HepG2 (cell line): ENCODE measurements around the gene VWA3A. TPM values are rescaled to one million over a fixed set of nuclear protein-coding genes. Genes with fewer than 3 reads are reported as not detected.

Source experiments
- ATAC-seq: fragments of 200-7000 bp; cut with Tn5 transposase; 3 replicates; pipeline ENCODE4 v1.9.1; 2020; ENCODE audit warnings: mild to moderate bottlenecking, moderate library complexity
- BruUV-seq: library from RNA; stranded (reverse); fragments of 400-500 nt; replicated peaks from 2 replicates; lab custom pipeline; 2021; lab: Mats Ljungman, UMichigan
- CTCF ChIA-PET: fragments of 300-600 bp; formaldehyde crosslinking; extraction: SDS; loops from one replicate; lab custom pipeline; 2021; ENCODE audit warnings: low total read pairs, inconsistent platforms, low intra/inter-chr PET ratio; lab: Yijun Ruan, JAX
- POLR2A ChIA-PET: fragments of 350-600 bp; sonication (Branson Sonifier 250); formaldehyde crosslinking; loops from one replicate; lab custom pipeline; 2020; ENCODE audit warnings: antibody characterized with exemption, inconsistent platforms; lab: Yijun Ruan, JAX
- DNase-seq: peaks from one replicate; pipeline ENCODE4 v3.0.0-alpha.2; 2015; ENCODE audit warnings: low spot score
- FAIRE-seq: peaks from 3 replicates; lab custom pipeline; 2011; peaks lifted over from hg19 to GRCh38; lab: Jason Lieb, UNC
- H2AFZ ChIP-seq: one replicate; pipeline ENCODE4 v1.6.1; 2011; ENCODE audit warnings: low read length, inconsistent platforms
- H3K27ac ChIP-seq: fragments of 300-600 bp; 3 replicates; pipeline ENCODE4 v1.8.0; 2011; ENCODE audit warnings: mixed run types, mild to moderate bottlenecking, mixed read lengths, low read length, inconsistent platforms; ENCODE audit not compliant: insufficient read depth; ENCODE audit errors: extremely low read length
- H3K27me3 ChIP-seq, 2 experiments: fragments of 200-600 bp in 1 of 2; 2 replicates in 1 of 2; 3 replicates in 1 of 2; pipeline versions ENCODE4 v1.6.0 to v1.8.0; 2011; ENCODE audit warnings: low read length in 2 of 2, mild to moderate bottlenecking in 2 of 2, moderate library complexity in 2 of 2, inconsistent platforms in 1 of 2; ENCODE audit not compliant: insufficient read depth in 2 of 2, control insufficient read depth in 1 of 2
- H3K36me3 ChIP-seq, 2 experiments: fragments of 200-600 bp in 1 of 2; replicated peaks in 1 of 2; 2 replicates in 1 of 2; 3 replicates in 1 of 2; pipeline versions ENCODE4 v1.5.1 to v1.8.0; 2011; ENCODE audit warnings: low read length in 2 of 2, inconsistent platforms in 1 of 2; ENCODE audit not compliant: insufficient read depth in 2 of 2, control insufficient read depth in 1 of 2
- H3K4me1 ChIP-seq: 2 replicates; pipeline ENCODE4 v1.5.1; 2012; ENCODE audit warnings: low read length, inconsistent platforms; ENCODE audit not compliant: insufficient read depth
- H3K4me2 ChIP-seq: 2 replicates; pipeline ENCODE4 v1.6.0; 2011; ENCODE audit warnings: low read depth, low read length, inconsistent platforms
- H3K4me3 ChIP-seq, 3 experiments: fragments of 200-600 bp in 1 of 3; sonication (generic), shearing (Covaris generic) in 1 of 3; replicated peaks in 1 of 3; 2 replicates each; pipeline ENCODE4 v1.5.1; 2011 to 2016; ENCODE audit warnings: low read length in 3 of 3, inconsistent platforms in 2 of 3, low read depth in 2 of 3, mild to moderate bottlenecking in 2 of 3, control low read depth in 1 of 3, mixed read lengths in 1 of 3; ENCODE audit not compliant: insufficient read depth in 1 of 3
- H3K79me2 ChIP-seq: one replicate; pipeline ENCODE4 v1.6.1; 2011; ENCODE audit warnings: low read length, inconsistent platforms; ENCODE audit not compliant: insufficient read depth
- H3K9ac ChIP-seq: 2 replicates; pipeline ENCODE4 v1.6.0; 2011; ENCODE audit warnings: mild to moderate bottlenecking, low read depth, low read length, inconsistent platforms; ENCODE audit not compliant: insufficient read depth
- H3K9me3 ChIP-seq: 2 replicates; pipeline ENCODE4 v1.5.1; 2012; ENCODE audit warnings: mild to moderate bottlenecking, low read length
- H4K20me1 ChIP-seq: 2 replicates; pipeline ENCODE4 v1.6.0; 2011; ENCODE audit warnings: inconsistent platforms, mild to moderate bottlenecking, low read length, moderate library complexity; ENCODE audit not compliant: insufficient read depth
- BRCA1 ChIP-seq: sonication (generic); formaldehyde crosslinking; IDR thresholded peaks from 2 replicates; pipeline ENCODE4 v1.4.0; 2020; ENCODE audit warnings: missing genetic modification reagents
- MAFF ChIP-seq: IDR thresholded peaks from 2 replicates; pipeline ENCODE4 v1.6.1; 2011; ENCODE audit warnings: low read depth, low read length, improper control_type of control experiment
- MAFK ChIP-seq, 2 experiments: IDR thresholded peaks in 1 of 2; conservative IDR thresholded peaks in 1 of 2; 2 replicates each; pipeline ENCODE4 v1.6.1; 2011; ENCODE audit warnings: improper control_type of control experiment in 2 of 2, low read length in 2 of 2
- ZBTB40 ChIP-seq, 2 experiments: fragments of 450-650 bp in 1 of 2; sonication (generic) in 1 of 2; formaldehyde crosslinking in 1 of 2; IDR thresholded peaks; 2 replicates each; pipeline versions ENCODE4 v1.6.1 to v1.8.0; 2016 to 2022; ENCODE audit warnings: antibody characterized with exemption in 1 of 2, mild to moderate bottlenecking in 1 of 2, missing genetic modification reagents in 1 of 2
- ZNF276 ChIP-seq: sonication (generic); formaldehyde crosslinking; IDR thresholded peaks from 2 replicates; pipeline ENCODE4 v1.4.0; 2020; ENCODE audit warnings: mild to moderate bottlenecking, low read depth, missing genetic modification reagents
- WGBS: methylation state at CpG from one replicate; pipeline ENCODE4 v1.1.6; 2017; ENCODE audit warnings: low lambda C conversion rate; 5-methylcytosine and 5-hydroxymethylcytosine counted together
- in situ Hi-C: cut with HindIII; loops from 2 replicates; pipeline ENCODE4 v1.10.0; 2017; ENCODE audit warnings: low pct_unique_long_range_greater_than_20kb; ENCODE audit not compliant: extremely low pct_ligation_motif_present
- intact Hi-C: fragments of 100-400 bp; cut with micrococcal nuclease; formaldehyde crosslinking; loops from one replicate; pipeline ENCODE4 v1.10.0; 2022; ENCODE audit not compliant: unreplicated experiment
- polyA plus RNA-seq, 8 experiments: library from polyadenylated mRNA; depleted of rRNA in 3 of 8; stranded (reverse) in 7 of 8; unstranded in 1 of 8; fragments of >200 nt; fragmentation: Illumina TruSeq in 4 of 8; extraction: Trizol in 4 of 8; gene quantifications; 2 replicates each; pipeline versions ENCODE4 v1.2.1 to v1.2.3, GENCODE V29; 2011 to 2016; ENCODE audit warnings: low read depth in 4 of 8, missing spikeins in 1 of 8, mixed read lengths in 1 of 8; ENCODE audit not compliant: insufficient read depth in 1 of 8
- total RNA-seq, 5 experiments: library from RNA; depleted of rRNA; stranded (reverse); fragments of >200 nt; fragmentation: Illumina TruSeq; extraction: Trizol; gene quantifications; 2 replicates each; pipeline ENCODE4 v1.2.3, GENCODE V29; 2016; ENCODE audit warnings: low read depth in 1 of 5

VWA3A gene
- total and polyA plus RNA-seq, 2 of the 13 experiments (the other 11 are each of a cell fraction or from before 2014, with no cell fraction given): 0.03 to 0.07 TPM

GRCh38 chr16:22078656-22079055, 13.7 kb upstream of the VWA3A start:
- DNase-seq (no peak), ATAC-seq (no peak), FAIRE-seq (no peak)
- no TSS peak for BruUV-seq
- Histone ChIP-seq H3K4me1 (no peaks in the 10 kb centered on the region), H2AFZ (no peak overlapping the region), H3K4me3 (no peak overlapping the region), H3K79me2 (no peaks in the 10 kb centered on the region), H3K9me3 (no peaks in the 10 kb centered on the region), H4K20me1 (peaks cover 6% of the 10 kb centered on the region; the same call in 1 of the 2 replicates), H3K27ac (no peak overlapping the region), H3K27me3 (no peaks in the 10 kb centered on the region), H3K9ac (no peak overlapping the region), H3K4me2 (no peak overlapping the region), H3K36me3 (peaks cover 0 to 1% of the 10 kb centered on the region in 2 experiments; a peak in 3 of 5 replicates)
- in situ Hi-C loops: loop anchor here (5.0 to 25.0 kb wide), 2 partner anchors 76 to 266 kb away; partner anchors contain the start of gene PDZD9
- ChIA-PET CTCF (interaction anchor here (1.0 to 7.1 kb wide), 2 partner anchors 79 to 105 kb away, joined by 3 to 169 read pairs; partner anchors contain the start of gene PDZD9), POLR2A (interaction anchor here (0.6 to 1.6 kb wide), 2 partner anchors 66 to 70 kb away, joined by 3 to 6 read pairs; no protein-coding TSS in a partner anchor)
- TF ChIP-seq ZNF276: no peak
- peak; percentile 80 to 87 for TF ChIP-seq MAFK (conservative IDR thresholded peaks at IDR 0.05 in 1 of 2, IDR thresholded peaks at IDR 0.05 in 1 of 2; ENCODE audit: low read length in 2 of 2)
- peak; percentile 79 for TF ChIP-seq MAFF
- no peak for TF ChIP-seq BRCA1 (CRISPR knock-in tag)
- intact Hi-C loops: no loop called here
- WGBS: 94% methylated on average over 1 of the region's 1 CpG

- Histone ChIP-seq H3K9ac (no peak overlapping the region), H3K36me3 (peaks cover 1 to 4% of the 10 kb centered on the region in 2 experiments; a peak in 3 of 5 replicates), H3K27ac (no peak overlapping the region), H3K27me3 (no peaks in the 10 kb centered on the region), H3K79me2 (no peaks in the 10 kb centered on the region), H3K4me1 (no peaks in the 10 kb centered on the region), H3K9me3 (no peaks in the 10 kb centered on the region), H2AFZ (no peak overlapping the region), H3K4me2 (no peak overlapping the region), H3K4me3 (no peak overlapping the region), H4K20me1 (peaks cover 6% of the 10 kb centered on the region; the same call in 1 of the 2 replicates)
- ChIA-PET POLR2A (no interaction called here), CTCF (interaction anchor here (7.1 kb wide), 1 partner anchor 81 kb away, joined by 169 read pairs; the partner anchor contains the start of gene PDZD9)
- DNase-seq (no peak), ATAC-seq (no peak), FAIRE-seq (no peak)
- no TSS peak for BruUV-seq
- in situ Hi-C loops (loop anchor here (25.0 kb wide), 1 partner anchor 269 kb away; no protein-coding TSS in a partner anchor), intact Hi-C loops (no loop called here)
- WGBS: 97% methylated on average over 3 of the region's 3 CpGs
- TF ChIP-seq ZBTB40 (IDR thresholded peaks at IDR 0.05) (no peak), ZBTB40 (CRISPR knock-in tag; IDR thresholded peaks at IDR 0.05) (no peak)
These were observed 11.3 kb upstream of the VWA3A start for GRCh38 chr16:22081050-22081449.
